Activated gamma-delta T cell treated with anti-CD3 and anti-CD28 coated beads, Interleukin-2, amount 50 U/mL, for 16 hours (primary cell): ENCODE results near the gene DMWD.

ENCODE experiments used
- DNase-seq: peaks from one replicate; pipeline ENCODE4 v3.0.0-alpha.2; 2020; ENCODE audit warnings: low read depth

The DMWD gene

DNA sequence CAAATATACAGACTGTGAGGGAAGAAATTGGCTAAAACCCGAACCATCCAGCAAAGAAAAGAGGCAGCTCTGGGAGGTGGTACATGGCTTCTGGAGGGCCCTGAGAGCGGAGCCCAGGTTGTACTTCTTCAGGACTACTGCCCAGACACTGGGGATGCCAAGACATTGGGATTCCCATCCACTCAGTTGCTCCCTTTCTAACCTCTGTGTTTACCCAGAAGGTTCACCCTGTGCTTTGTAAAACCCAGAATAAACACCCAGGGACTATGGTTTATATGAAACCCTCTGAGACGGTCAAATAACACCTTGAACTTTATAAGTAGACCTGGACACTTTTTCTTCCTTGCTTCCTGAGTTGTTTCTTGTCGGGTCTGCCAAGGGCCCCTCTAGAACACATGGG is 49.7 kb downstream of the DMWD start:
- DNase-seq = no peak

DNA sequence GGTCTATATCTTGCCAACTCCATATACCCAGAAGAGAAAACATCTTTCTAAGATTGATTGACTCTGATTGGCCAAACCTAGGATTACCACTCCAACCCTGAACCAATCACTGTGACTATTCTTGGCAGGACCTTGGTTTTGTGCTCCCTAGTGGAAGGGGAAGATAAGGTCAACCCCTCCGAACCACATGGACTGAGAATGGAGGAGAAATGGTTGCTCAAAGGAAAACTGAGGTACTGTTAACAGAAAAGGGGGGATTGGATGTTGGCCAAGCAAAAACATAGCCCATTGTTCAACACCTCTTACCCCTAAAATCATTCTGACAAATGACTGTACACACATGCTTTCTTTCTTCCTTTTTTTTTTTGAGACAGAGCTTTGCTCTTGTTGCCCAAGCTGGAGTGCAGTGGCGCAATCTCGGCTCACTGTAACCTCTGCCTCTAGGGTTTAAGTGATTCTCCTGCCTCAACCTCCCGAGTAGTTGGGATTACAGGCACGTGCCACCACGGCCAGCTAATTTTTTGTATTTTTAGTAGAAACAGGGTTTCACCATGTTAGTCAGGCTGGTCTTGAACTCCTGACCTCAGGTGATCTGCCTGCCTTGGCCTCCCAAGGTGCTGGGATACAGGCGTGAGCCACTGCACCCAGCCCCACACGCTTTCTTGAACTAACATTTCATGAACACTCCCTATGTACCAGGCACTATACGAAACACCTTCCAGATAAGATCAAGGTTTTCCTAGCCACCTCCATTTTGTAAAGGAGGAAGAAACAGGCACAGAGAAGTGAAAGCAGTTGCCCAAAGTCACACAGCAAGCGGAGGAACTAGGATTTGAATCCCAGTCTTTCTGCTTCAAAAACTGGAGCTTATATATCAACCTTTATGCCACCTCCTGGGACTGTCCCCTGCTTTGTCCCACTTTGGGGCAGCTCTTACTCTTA is 52.9 kb downstream of the DMWD start:
- DNase-seq = no peak

DNA sequence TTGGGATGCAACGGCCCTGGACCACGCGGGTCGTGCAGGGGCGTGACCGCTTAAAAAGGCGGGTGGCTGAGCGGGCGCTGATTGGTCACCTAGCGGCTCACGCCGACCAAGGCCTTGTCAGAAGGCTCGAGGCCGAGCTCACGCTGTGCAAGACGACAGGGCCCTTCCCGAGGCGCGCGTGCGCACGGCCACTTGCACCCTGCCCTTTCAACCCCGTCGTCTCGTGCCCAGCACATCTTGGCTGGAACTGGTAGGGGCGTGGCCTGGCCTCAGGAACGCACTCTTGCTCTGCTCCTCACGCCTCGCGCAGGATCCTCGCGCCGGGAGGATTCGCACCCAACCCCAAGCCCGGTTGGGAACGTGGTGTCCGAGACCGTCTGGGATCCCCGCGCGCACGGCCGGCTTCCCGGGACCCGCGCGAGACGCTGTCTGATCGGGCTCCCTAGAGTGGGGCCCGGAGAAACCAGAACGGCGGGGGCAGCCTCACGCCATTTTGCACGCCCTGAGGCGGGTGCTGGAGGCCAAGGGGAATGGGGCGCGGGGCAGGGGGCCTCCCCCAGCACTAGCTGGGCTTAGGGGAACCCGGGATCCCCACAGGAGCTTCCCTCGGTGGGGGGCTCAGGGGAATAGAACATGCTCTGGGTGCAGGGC is 59.4 kb downstream of the DMWD start, which contains the start of gene MEIOSIN:
TSS of gene MEIOSIN (plus strand) at position 280 of the 651 bp plus-strand sequence. CDS start 1,938 bp downstream, outside the sequence.
- DNase-seq = no peak
